ENCODE results near the gene CRTC1.

The CRTC1 gene

GRCh38 chr19:18742324-18742723 is 58.8 kb downstream of the CRTC1 start:
- no peak overlapping the region for H3K4me3 ChIP-seq (ENCODE audit: control insufficient read depth, low read depth, low read length)
- no peak for TF ChIP-seq CTCF (IDR thresholded peaks at IDR 0.05; ENCODE audit: control insufficient read depth, insufficient read depth, low read depth, low read length, missing control alignments)
- no peak for DNase-seq (ENCODE audit: low read depth)

- no peak for DNase-seq (ENCODE audit: low read depth)
- H3K4me3 ChIP-seq (ENCODE audit: control insufficient read depth, low read depth, low read length) = no peak overlapping the region
- TF ChIP-seq CTCF (IDR thresholded peaks at IDR 0.05; ENCODE audit: control insufficient read depth, insufficient read depth, low read depth, low read length, missing control alignments) = no peak
Observed at GRCh38 chr19:18742838-18743783, 59.6 kb downstream of the CRTC1 start.

GRCh38 chr19:18743784-18744418 is 60.4 kb downstream of the CRTC1 start:
- DNase-seq (ENCODE audit: low read depth) = no peak
- no peak overlapping the region for H3K4me3 ChIP-seq (ENCODE audit: control insufficient read depth, low read depth, low read length)
- no peak for TF ChIP-seq CTCF (IDR thresholded peaks at IDR 0.05; ENCODE audit: control insufficient read depth, insufficient read depth, low read depth, low read length, missing control alignments)

- no peak for TF ChIP-seq CTCF (IDR thresholded peaks at IDR 0.05; ENCODE audit: control insufficient read depth, insufficient read depth, low read depth, low read length, missing control alignments)
- DNase-seq (ENCODE audit: low read depth) = no peak
- H3K4me3 ChIP-seq (ENCODE audit: control insufficient read depth, low read depth, low read length) = no peak overlapping the region
Observed at GRCh38 chr19:18745012-18745735, 61.7 kb downstream of the CRTC1 start.

GRCh38 chr19:18745931-18746330 is 62.5 kb downstream of the CRTC1 start:
- no peak for DNase-seq (ENCODE audit: low read depth)
- no peak overlapping the region for H3K4me3 ChIP-seq (ENCODE audit: control insufficient read depth, low read depth, low read length)
- TF ChIP-seq CTCF (IDR thresholded peaks at IDR 0.05; ENCODE audit: control insufficient read depth, insufficient read depth, low read depth, low read length, missing control alignments) = no peak
